Measurements from ENCODE around the gene FOXP2. TPM values are rescaled to one million over a fixed set of nuclear protein-coding genes. Genes with fewer than 3 reads are reported as not detected.

Gene FOXP2
- total RNA-seq, 1 donor from 2014 or later: 24.0 TPM

GRCh38 chr7:114663502-114663901 is 248.9 kb downstream of the FOXP2 start:
- Mint-ChIP-seq H3K4me3 (no peak overlapping the region), H3K27me3 (peaks cover 2% of the 10 kb centered on the region), H3K36me3 (peaks cover 8% of the 10 kb centered on the region), H3K4me1 (ENCODE audit: unreplicated experiment) (peaks cover 15% of the 10 kb centered on the region), H3K27ac (no peak overlapping the region), H3K9me3 (peaks cover 5% of the 10 kb centered on the region)
- TF ChIP-seq, protein P1, sequence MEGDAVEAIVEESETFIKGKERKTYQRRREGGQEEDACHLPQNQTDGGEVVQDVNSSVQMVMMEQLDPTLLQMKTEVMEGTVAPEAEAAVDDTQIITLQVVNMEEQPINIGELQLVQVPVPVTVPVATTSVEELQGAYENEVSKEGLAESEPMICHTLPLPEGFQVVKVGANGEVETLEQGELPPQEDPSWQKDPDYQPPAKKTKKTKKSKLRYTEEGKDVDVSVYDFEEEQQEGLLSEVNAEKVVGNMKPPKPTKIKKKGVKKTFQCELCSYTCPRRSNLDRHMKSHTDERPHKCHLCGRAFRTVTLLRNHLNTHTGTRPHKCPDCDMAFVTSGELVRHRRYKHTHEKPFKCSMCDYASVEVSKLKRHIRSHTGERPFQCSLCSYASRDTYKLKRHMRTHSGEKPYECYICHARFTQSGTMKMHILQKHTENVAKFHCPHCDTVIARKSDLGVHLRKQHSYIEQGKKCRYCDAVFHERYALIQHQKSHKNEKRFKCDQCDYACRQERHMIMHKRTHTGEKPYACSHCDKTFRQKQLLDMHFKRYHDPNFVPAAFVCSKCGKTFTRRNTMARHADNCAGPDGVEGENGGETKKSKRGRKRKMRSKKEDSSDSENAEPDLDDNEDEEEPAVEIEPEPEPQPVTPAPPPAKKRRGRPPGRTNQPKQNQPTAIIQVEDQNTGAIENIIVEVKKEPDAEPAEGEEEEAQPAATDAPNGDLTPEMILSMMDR (conservative IDR thresholded peaks at IDR 0.05): peak; percentile 71
- DNase-seq (ENCODE audit: extremely low spot score, unreplicated experiment): no peak

GRCh38 chr7:114670676-114671075 is 256.1 kb downstream of the FOXP2 start:
- H3K36me3 Mint-ChIP-seq: peaks cover 9% of the 10 kb centered on the region
- TF ChIP-seq, protein P1 (conservative IDR thresholded peaks at IDR 0.05): no peak

DNA sequence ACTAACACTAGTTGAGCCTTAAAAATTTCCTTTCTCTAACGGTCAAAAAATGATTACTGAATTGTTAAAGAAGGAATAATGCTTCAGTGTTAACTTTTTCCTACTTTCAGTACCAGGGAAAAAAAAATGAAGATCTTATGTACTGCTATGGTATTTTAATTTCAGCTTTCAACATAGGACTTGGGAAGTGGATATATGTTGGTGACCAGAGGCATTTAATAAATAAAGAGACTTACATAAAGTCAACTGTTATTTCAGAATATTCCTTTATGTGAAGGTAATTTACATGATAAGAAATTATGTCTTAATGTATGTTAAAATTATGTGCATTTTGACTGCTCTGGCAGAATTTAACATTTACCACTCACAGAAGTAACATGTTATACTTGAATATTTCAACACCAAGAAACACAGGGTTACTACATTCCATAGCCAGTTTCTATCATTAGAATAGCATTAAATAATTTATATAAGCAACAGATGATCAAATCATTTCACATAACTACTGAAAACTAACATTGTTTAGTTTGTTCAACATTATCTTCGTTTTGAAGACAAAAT is 257.0 kb downstream of the FOXP2 start:
- Mint-ChIP-seq H3K4me1 (ENCODE audit: unreplicated experiment) (no peaks in the 10 kb centered on the region), H3K27me3 (no peaks in the 10 kb centered on the region), H3K4me3 (no peak overlapping the region), H3K27ac (no peak overlapping the region), H3K36me3 (peaks cover 9% of the 10 kb centered on the region), H3K9me3 (peaks cover 5% of the 10 kb centered on the region)
- TF ChIP-seq, protein P1 (conservative IDR thresholded peaks at IDR 0.05): no peak
- no peak for DNase-seq (ENCODE audit: extremely low spot score, unreplicated experiment)

More at GRCh38 chr7:114670676-114671075, 256.1 kb downstream of the FOXP2 start:
- H3K27ac Mint-ChIP-seq: no peak overlapping the region
- H3K27me3 Mint-ChIP-seq: no peaks in the 10 kb centered on the region
- no peak overlapping the region for H3K4me3 Mint-ChIP-seq
- DNase-seq (ENCODE audit: extremely low spot score, unreplicated experiment): no peak
- no peaks in the 10 kb centered on the region for H3K4me1 Mint-ChIP-seq (ENCODE audit: unreplicated experiment)
- peaks cover 5% of the 10 kb centered on the region for H3K9me3 Mint-ChIP-seq

- no peaks in the 10 kb centered on the region for H3K4me1 Mint-ChIP-seq (ENCODE audit: unreplicated experiment)
- no peak for DNase-seq (ENCODE audit: extremely low spot score, unreplicated experiment)
- no peak overlapping the region for H3K27ac Mint-ChIP-seq
- H3K9me3 Mint-ChIP-seq: no peaks in the 10 kb centered on the region
- H3K36me3 Mint-ChIP-seq: no peaks in the 10 kb centered on the region
- TF ChIP-seq, protein P1 (conservative IDR thresholded peaks at IDR 0.05): no peak
- no peak overlapping the region for H3K4me3 Mint-ChIP-seq
- no peaks in the 10 kb centered on the region for H3K27me3 Mint-ChIP-seq
Measured at GRCh38 chr7:114678116-114678515, 263.5 kb downstream of the FOXP2 start.

- H3K27me3 Mint-ChIP-seq: no peaks in the 10 kb centered on the region
- H3K4me1 Mint-ChIP-seq (ENCODE audit: unreplicated experiment): peaks cover 10% of the 10 kb centered on the region
- H3K4me3 Mint-ChIP-seq: no peak overlapping the region
- H3K36me3 Mint-ChIP-seq: no peaks in the 10 kb centered on the region
- no peak for DNase-seq (ENCODE audit: extremely low spot score, unreplicated experiment)
- TF ChIP-seq, protein P1 (conservative IDR thresholded peaks at IDR 0.05): no peak
- no peak overlapping the region for H3K27ac Mint-ChIP-seq
- no peaks in the 10 kb centered on the region for H3K9me3 Mint-ChIP-seq
Measured at GRCh38 chr7:114687238-114687637, 272.6 kb downstream of the FOXP2 start.
